RWPE2 (cell line): ENCODE data around the gene C3orf52.
A peak's percentile ranks its signal among the peaks of the same experiment; 100 is the strongest.

Experiments used
- ATAC-seq: fragments of 200-7000 bp; cut with Tn5 transposase; 3 replicates; pipeline ENCODE4 v1.9.1; 2021; ENCODE audit warnings: low read depth
- DNase-seq: peaks from one replicate; pipeline ENCODE4 v3.0.0-alpha.2; 2020; ENCODE audit warnings: low spot score
- H3K27ac ChIP-seq: fragments of 450-650 bp; 2 replicates; pipeline ENCODE4 v1.5.1; 2017; ENCODE audit warnings: mild to moderate bottlenecking; ENCODE audit not compliant: poor library complexity, severe bottlenecking
- H3K27me3 ChIP-seq: fragments of 250-450 bp; sonication (Bioruptor Pico); 2 replicates; pipeline ENCODE4 v1.5.1; 2021; ENCODE audit warnings: mild to moderate bottlenecking, moderate library complexity; ENCODE audit not compliant: insufficient read depth, poor library complexity, severe bottlenecking
- H3K36me3 ChIP-seq: fragments of 250-450 bp; sonication (Bioruptor Pico); 2 replicates; pipeline ENCODE4 v1.5.1; 2020; ENCODE audit warnings: low read depth, mild to moderate bottlenecking, moderate library complexity
- H3K4me1 ChIP-seq: fragments of 250-450 bp; sonication (Bioruptor Pico); 2 replicates; pipeline ENCODE4 v1.5.1; 2021; ENCODE audit warnings: mild to moderate bottlenecking, moderate library complexity; ENCODE audit not compliant: insufficient read depth, poor library complexity, severe bottlenecking
- H3K4me3 ChIP-seq: fragments of 250-450 bp; sonication (Bioruptor Pico); 2 replicates; pipeline ENCODE4 v1.5.1; 2021; ENCODE audit warnings: mild to moderate bottlenecking, moderate library complexity; ENCODE audit not compliant: severe bottlenecking
- H3K9me3 ChIP-seq: fragments of 250-450 bp; sonication (Bioruptor Pico); 2 replicates; pipeline ENCODE4 v1.5.1; 2021; ENCODE audit warnings: mild to moderate bottlenecking, moderate library complexity; ENCODE audit not compliant: severe bottlenecking
- CTCF ChIP-seq: fragments of 450-650 bp; IDR thresholded peaks from one replicate; pipeline ENCODE4 v1.5.1; 2017; ENCODE audit warnings: mild to moderate bottlenecking, moderate library complexity; ENCODE audit not compliant: poor library complexity, severe bottlenecking

Gene C3orf52

GRCh38 chr3:112143251-112143650 lies 57.1 kb downstream of the C3orf52 start:
- no peak for ATAC-seq
- Histone ChIP-seq H3K27ac (no peak overlapping the region), H3K27me3 (no peaks in the 10 kb centered on the region), H3K4me1 (no peaks in the 10 kb centered on the region), H3K4me3 (no peak overlapping the region), H3K9me3 (no peaks in the 10 kb centered on the region), H3K36me3 (no peaks in the 10 kb centered on the region; the same call in 1 of the 2 replicates)
- DNase-seq = no peak
- TF ChIP-seq CTCF = no peak

GRCh38 chr3:112143689-112144088 lies 57.5 kb downstream of the C3orf52 start:
- no peaks in the 10 kb centered on the region for H3K4me1 ChIP-seq
- H3K4me3 ChIP-seq = no peak overlapping the region
- H3K9me3 ChIP-seq = no peaks in the 10 kb centered on the region
- H3K27me3 ChIP-seq = no peaks in the 10 kb centered on the region
- ATAC-seq = no peak
- DNase-seq = no peak
- no peaks in the 10 kb centered on the region; the same call in 1 of the 2 replicates for H3K36me3 ChIP-seq
- TF ChIP-seq CTCF = no peak
- H3K27ac ChIP-seq = no peak overlapping the region

- TF ChIP-seq CTCF = no peak
- DNase-seq = peak; percentile 68
- Histone ChIP-seq H3K4me3 (no peak overlapping the region), H3K4me1 (no peaks in the 10 kb centered on the region), H3K36me3 (no peaks in the 10 kb centered on the region), H3K9me3 (peaks cover 6% of the 10 kb centered on the region), H3K27me3 (no peaks in the 10 kb centered on the region), H3K27ac (peak overlapping the region; percentile 40)
- peak; percentile 86 for ATAC-seq
Measured at GRCh38 chr3:112149136-112149535, 62.9 kb downstream of the C3orf52 start.

- Histone ChIP-seq H3K27me3 (no peaks in the 10 kb centered on the region), H3K4me1 (peaks cover 3% of the 10 kb centered on the region), H3K36me3 (no peaks in the 10 kb centered on the region), H3K9me3 (no peaks in the 10 kb centered on the region), H3K27ac (no peak overlapping the region), H3K4me3 (no peak overlapping the region)
- DNase-seq (no peak), ATAC-seq (no peak)
- no peak for TF ChIP-seq CTCF
Measured at GRCh38 chr3:112167758-112168157, 81.6 kb downstream of the C3orf52 start.
